ENCODE data around the gene CCR5AS.
"Not testable (repeated sequence)": the region's sequence is repeated elsewhere in the genome, so short reads cannot be mapped to it uniquely, and the experiment has no call there.

CCR5AS gene

DNA sequence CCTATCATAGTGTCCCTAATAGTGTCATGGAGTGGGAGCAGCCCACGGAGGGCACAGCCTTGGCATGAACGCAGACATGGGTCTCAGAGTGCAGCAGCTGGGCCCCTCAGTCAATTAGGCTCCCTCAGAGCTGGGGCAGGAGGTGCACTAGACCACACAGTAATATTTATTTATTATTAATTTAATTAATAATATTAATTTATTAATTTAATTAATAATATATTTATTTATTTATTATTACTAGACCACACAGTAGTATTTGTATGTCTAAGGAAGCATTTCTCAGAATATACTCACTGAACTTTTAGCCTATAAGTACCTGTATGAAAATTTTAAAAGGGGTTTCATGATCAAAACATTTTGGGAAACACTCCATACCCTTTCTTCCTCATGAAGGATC is 5.3 kb downstream of the CCR5AS start:
- DNase-seq = no peak

- DNase-seq = no peak
These were observed 6.0 kb downstream of the CCR5AS start for GRCh38 chr3:46400846-46401245.

- DNase-seq = no peak
These were observed 6.7 kb downstream of the CCR5AS start for GRCh38 chr3:46400000-46400734.

DNA sequence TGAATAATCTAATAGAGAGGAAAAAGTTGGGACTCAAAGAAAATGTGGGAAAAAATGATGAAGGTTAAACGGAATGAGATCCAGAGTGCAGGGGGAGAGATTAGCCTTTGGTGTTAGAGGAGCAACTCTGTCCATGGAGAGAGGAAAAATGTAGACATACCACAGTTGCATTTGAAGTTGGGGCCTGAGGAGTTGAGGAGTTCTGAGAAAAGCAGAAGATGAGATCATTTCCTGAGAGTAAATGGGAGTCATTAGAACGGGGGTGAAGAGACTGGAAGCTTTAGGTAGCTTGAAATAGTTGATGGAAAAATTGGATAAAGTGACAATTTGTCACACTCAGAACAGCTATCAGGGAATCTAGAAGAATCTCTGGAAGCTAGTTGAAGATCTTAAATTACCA is 7.3 kb downstream of the CCR5AS start:
- no peak for DNase-seq

GRCh38 chr3:46399098-46399497 is 7.8 kb downstream of the CCR5AS start:
- no peak for DNase-seq

GRCh38 chr3:46398186-46398955 is 8.5 kb downstream of the CCR5AS start:
- no peak for DNase-seq

DNA sequence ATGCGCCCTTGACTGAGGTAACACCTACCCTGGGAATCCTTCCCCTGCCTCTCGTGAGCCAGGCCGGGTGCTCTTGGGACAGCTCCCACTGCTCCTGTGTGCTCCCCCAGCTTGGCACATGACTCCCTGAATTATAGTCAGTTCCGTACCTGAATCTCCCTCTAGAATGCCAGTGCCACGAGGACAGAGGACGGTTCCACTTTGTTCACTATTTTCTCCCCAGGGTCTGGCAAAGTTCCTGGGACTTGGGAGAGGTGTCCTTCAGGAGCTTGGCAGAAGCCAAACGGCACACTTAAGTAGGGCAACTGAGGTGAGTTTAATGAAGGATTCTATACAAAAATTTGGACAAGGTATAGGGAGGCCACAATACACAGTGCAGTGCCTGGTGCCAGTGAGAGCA is 9.8 kb downstream of the CCR5AS start:
- DNase-seq = no peak

GRCh38 chr3:46395766-46396530 is 10.9 kb downstream of the CCR5AS start:
- no peak for DNase-seq

GRCh38 chr3:46395210-46395661 is 11.6 kb downstream of the CCR5AS start:
- no peak for DNase-seq

DNA sequence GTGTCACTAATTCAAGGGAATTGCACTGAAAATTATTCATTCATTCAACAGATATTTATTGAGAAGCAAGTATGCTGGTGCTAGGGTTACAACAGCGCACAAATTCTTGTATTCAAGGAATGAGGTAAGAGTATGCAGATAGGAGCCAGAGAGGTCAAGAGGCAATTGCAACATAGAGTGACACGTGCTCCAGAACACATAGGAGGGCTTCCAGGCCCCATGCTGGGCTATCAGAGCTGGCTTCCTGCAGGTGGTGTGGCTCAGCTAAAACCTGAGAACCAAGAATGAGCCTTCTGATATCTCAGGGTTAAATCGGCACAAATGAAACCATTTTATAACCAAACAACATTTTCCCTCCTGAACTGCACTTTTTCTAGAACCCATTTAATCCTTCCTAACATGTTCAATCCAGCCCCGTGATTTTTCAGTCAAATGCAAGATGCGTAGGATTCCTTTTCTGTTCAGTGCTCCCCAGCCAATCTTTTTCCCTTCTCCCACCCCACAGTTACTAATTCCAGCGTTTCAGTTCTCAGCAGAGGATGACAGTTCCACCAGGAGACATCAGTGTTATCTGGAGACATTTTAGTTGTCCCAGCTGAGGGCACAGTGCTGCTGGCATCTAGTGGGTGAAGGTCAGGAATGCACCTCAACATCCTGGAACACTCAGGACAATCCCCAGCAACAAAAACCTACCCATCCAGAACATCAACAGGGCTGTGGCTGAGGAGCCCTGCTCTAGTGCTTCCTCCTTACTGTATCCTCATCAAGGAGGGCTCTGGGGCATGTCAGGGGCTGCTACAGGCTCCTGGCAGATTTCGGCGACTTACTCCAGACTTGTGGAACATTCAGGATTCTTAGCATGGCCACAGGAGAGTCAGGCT is 13.1 kb downstream of the CCR5AS start:
- DNase-seq = no peak

DNA sequence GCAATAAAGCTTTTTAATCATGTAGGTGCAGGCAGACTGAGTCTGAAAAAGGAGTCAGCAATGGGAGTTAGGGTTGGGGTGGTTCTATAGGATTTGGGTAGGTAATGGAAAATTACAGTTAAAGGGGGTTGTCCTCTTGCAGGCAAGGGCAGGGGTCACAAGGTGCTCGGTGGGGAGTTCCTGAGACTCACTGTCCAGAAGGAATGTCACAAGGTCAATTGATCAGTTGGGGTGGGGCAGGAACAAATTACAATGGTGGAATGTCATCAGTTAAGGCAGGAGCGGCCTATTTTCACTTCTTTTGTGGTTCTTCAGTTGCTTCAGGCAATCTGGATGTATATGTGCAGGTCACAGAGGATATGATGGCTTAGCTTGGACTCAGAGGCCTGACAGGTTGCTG is 13.9 kb downstream of the CCR5AS start:
- no peak for DNase-seq

DNA sequence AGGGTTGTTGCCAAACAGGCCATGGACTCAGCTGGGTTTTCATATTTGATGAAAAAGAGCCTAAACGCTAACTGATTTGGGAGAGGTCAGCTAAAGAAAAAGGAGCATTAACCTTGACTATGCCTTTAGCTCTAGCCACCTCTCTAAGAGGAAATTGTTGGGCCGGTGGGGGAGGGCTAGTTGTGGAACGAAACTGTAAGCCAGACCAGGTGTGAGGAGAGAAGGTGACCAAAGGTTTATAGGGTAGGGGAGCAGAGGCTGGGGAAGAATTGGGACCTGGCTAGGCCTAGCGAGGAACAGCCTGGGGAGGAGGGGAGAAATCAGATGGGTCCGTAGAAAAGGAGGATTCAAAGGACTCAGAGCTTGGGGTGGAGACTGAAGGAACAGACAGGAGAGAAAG is 15.3 kb downstream of the CCR5AS start:
- not testable (repeated sequence) for DNase-seq

GRCh38 chr3:46389306-46389705 is 17.6 kb downstream of the CCR5AS start:
- DNase-seq = no peak

- not testable (repeated sequence) for DNase-seq
These were observed 18.0 kb downstream of the CCR5AS start for GRCh38 chr3:46388847-46389246.

DNA sequence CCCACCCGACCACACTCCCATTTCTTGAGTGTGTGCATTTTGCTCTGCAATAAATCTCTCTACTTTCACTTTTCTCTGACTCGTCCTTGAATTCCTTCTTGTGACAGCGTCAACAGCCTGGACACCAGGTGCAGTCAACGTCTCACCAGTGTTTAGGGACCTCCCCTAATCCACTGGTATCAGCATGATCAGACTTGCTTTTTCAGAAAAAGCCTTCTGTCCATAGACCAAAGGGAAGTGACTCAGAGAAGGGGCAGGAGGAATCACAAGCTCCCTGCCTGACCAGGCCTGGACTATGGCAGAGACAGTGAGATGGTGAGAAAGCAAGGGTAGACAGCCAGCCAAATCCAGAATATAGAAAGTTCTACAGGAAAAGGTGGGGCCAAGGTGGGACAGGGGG is 20.7 kb downstream of the CCR5AS start:
- peak; percentile 19 for DNase-seq

DNA sequence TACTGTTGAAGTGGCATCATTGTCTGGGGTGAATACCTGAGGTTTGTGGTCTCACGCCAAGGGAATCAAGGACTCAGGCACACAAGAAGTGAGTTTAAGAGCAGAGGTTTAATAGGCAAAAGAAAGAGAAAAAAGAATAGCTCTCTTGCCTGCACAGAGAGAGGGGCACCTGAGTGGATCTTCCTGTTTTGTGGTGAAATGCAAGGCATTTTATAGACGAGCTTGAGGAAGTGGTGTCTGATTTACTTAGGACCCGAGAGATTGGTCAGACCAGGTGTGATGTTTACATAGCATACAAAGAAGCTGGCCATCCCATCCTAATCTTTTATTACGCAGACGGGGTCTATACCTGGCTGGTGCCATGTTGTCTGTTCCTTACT is 22.9 kb downstream of the CCR5AS start:
- DNase-seq = no peak

- DNase-seq = no peak
These were observed 23.5 kb downstream of the CCR5AS start for GRCh38 chr3:46383211-46383950.

DNA sequence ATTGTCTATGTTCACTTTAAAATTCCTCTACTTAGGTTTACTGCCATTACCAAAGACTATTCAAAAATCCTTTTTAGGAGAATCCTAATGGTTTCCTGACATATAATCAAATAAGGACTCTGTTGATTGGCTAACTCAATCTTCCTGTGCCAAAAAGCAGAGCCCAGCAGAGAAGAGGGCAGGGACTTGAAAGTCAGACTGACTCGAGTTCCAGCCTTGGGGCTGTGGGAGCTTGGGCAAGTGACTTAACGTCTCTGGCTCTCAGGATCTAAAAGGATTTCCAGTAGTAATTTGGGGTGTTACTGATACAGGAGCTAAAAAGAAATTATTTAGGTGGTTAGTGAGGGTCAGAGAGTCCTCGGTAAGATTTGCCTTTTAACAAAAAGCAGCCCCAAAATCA is 25.2 kb downstream of the CCR5AS start:
- no peak for DNase-seq

DNA sequence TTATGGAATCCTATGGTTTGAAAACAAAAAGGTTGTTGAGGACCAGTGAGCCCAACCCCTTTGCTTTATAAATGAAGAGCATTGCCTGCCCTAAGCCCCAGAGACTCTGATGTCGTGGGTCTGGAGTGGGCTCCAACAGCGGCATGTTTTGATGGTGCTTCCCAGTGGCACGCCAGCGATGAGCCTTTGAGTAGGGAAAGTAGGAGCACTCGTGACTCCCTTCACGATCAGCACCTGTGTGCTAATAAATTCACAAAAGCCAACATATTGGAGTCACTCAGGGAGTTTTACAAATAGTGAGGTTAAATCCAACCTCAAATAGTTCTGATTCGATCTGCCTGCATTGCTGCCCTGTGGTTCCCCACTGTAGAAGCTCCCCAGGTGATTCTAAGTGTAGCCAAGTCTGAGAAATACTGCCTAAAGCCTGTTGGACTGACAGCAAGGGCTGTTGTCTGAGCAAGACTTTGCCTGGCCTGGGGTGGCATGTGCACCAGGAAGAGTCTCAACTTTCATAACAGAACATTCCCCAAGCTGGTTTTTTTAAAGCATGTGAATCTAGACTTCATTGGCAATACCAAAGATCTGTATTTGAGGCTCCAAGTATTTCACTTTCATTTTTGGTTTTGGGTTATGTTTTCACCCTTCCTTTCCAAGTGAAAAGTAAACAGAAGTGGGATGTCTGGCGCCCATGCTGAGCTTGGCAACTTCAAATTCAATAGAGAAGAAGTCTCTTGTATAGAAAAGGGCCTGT is 26.2 kb downstream of the CCR5AS start:
- no peak for DNase-seq

GRCh38 chr3:46378426-46378942 is 28.4 kb downstream of the CCR5AS start:
- DNase-seq = no peak

GRCh38 chr3:46375814-46376213 is 31.1 kb downstream of the CCR5AS start:
- no peak for DNase-seq
